Adipocyte (in vitro differentiated cells): ENCODE results near the gene SNED1.

Source experiments
- DNase-seq: peaks from one replicate; pipeline ENCODE4 v3.0.0-alpha.2; 2015; ENCODE audit warnings: low read depth
- H3K27me3 ChIP-seq: replicated peaks from 2 replicates; pipeline ENCODE4 v1.7.0; 2013; ENCODE audit warnings: mild to moderate bottlenecking, low read length, moderate library complexity; ENCODE audit not compliant: control insufficient read depth, insufficient read depth
- H3K36me3 ChIP-seq: 2 replicates; pipeline ENCODE4 v1.7.0; 2013; ENCODE audit warnings: low read length, mild to moderate bottlenecking, moderate library complexity; ENCODE audit not compliant: control insufficient read depth, insufficient read depth, severe bottlenecking
- H3K4me1 ChIP-seq: 2 replicates; pipeline ENCODE4 v1.7.0; 2013; ENCODE audit warnings: mild to moderate bottlenecking, low read length, moderate library complexity; ENCODE audit not compliant: control insufficient read depth, insufficient read depth
- H3K4me3 ChIP-seq: 2 replicates; pipeline ENCODE4 v1.7.0; 2013; ENCODE audit warnings: mild to moderate bottlenecking, low read length, moderate library complexity
- H3K9ac ChIP-seq: 2 replicates; pipeline ENCODE4 v1.7.0; 2013; ENCODE audit warnings: mild to moderate bottlenecking, low read length, moderate library complexity
- H3K9me3 ChIP-seq: 2 replicates; pipeline ENCODE4 v1.7.0; 2013; ENCODE audit warnings: mild to moderate bottlenecking, low read length, moderate library complexity; ENCODE audit not compliant: control insufficient read depth

Gene SNED1

DNA sequence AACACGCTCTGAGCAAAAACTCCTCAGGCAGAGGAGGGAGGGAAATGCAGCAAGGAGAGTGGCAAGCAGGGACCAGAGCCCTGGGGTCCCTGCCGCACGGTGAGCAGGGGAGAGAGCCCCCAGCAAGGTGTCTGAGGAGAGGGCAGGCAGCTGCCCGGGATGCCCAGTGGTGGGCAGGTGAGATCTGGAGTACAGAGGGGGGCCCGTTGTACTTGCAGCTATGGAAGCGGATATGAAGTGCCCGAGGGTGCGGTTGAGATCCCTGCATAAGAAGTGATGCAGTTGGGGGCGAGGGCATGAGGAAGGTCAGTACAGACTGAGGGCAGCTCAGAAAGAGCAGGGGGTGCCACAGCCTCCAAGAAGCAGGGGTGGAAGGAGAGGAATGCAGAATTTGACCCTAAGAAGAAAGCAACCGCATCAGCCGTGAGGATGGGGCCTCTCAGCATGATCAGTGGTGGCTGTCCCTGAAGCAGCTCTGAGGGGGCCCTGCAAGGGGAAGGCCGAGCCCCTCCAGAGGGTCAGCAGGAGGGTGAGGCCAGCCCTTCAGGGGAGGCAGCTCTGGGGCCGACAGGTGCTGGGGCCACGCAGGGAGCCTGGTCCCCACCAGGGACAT lies 74.2 kb downstream of the SNED1 start:
- H3K9me3 ChIP-seq, result no peaks in the 10 kb centered on the region
- no peak overlapping the region for H3K9ac ChIP-seq
- no peaks in the 10 kb centered on the region for H3K4me1 ChIP-seq
- no peak overlapping the region for H3K4me3 ChIP-seq
- H3K36me3 ChIP-seq, result peaks cover 88% of the 10 kb centered on the region
- H3K27me3 ChIP-seq, result no peaks in the 10 kb centered on the region
- DNase-seq, result no peak

DNA sequence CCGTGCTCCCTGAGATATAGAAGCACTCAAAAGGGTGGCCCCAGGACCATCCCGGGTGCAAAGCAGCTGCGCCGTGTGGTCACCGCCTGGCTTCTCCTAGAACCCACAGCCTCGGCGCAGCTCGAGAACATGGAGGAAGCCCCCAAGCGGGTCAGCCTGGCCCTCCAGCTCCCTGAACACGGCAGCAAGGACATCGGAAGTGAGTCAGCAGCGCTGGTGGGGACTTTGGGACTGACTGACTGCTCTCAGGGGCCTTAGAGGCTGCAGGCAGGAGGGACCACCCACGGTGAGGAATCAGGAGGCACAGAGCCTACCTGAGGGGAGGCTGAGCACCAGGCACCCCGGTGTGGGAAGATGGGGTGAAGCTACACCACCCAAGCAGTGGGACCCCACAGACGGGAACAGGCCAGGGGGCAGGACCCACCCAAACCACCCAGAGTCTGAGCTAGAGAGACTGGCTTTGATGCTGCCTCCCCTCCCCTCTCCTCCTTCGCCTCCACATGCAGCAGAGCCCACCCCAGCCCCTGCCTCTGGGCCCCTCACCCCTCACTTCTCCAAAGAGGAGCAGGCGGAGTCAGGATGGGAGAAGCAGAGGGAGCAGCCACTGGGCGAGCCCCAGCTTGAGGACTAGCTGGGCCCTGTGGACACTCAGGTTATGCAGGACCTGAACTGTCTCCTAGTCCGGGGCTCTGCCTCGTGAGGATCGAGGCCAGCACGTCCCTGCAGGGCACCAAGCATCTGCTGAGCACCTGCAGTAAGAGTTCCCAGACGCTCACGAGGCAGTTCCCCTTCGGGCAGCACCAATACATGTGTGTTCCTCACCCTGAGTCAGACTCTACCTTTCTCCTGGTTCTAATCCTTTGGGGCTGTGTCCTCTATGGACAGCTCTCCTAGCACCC lies 75.0 kb downstream of the SNED1 start:
- Histone ChIP-seq H3K4me1 (no peaks in the 10 kb centered on the region), H3K9me3 (no peaks in the 10 kb centered on the region), H3K36me3 (peaks cover 82% of the 10 kb centered on the region), H3K27me3 (no peaks in the 10 kb centered on the region), H3K4me3 (no peak overlapping the region), H3K9ac (no peak overlapping the region)
- no peak for DNase-seq

DNA sequence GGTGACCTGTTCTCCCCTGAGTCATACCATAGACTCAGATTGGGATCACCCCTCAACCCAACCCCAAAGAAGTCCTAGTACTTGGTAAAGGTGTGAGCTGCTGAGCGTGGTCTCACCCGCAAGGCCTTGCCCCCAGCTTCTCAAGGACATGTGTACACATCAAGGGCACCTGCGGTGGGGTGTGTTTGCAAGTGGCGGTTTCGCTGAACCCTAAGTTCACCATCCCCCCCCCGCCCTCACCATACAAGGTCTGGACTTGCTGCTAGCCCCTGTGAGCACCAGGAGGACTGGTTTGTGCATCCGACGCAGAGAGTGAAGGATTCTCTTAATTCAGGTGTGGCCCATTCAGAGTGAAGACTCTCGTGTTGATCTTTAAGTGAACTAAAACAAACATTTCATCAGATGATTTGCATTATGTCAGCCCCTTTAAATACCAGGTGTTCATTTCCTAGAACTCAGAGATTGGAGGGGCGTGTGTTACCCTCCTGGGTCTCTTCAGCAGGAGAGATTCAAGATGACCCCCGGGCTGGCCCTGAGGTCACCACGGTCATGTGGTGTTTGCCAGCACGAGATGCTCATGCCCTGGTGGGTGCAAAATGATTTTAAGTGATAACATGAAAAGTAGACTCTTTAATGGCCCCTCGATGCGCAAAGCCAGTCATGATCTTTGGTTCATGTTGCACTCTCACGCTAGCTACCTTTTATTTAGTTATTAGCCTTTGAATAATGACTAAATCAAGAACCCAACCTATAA lies 75.8 kb downstream of the SNED1 start:
- Histone ChIP-seq H3K27me3 (no peaks in the 10 kb centered on the region), H3K9me3 (no peaks in the 10 kb centered on the region), H3K4me1 (no peaks in the 10 kb centered on the region), H3K4me3 (no peak overlapping the region), H3K9ac (no peak overlapping the region), H3K36me3 (peaks cover 74% of the 10 kb centered on the region)
- DNase-seq, result no peak

DNA sequence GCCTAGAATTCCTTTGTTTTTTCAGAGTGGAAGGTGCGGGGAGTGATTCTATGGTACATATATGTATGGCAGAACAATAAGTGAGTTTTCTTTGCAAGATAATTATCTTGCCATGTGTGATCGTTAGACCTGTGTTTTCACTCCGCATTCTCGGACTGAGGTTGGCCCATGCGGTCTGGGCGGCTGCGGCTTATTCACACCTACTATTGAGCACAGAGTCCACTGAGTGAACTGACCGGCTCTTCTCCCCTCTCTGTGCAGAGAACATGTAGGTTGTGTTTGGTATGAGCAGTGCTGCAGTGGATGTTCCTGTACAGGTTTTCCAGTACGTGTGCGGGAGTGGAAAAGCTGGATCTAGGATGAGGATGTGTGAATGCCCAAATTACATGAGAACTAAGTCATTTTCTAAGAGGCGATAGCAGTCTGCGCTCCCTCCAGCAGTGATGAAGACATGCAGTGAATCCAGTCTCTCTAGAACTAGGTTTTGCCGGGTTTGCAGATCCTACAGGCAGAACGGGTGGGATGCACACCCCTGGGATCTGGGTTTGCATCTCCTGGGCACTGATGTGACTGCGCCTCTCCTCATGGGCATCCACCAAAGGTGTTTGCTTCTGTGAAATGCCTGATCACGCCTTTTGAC lies 76.6 kb downstream of the SNED1 start:
- no peaks in the 10 kb centered on the region for H3K27me3 ChIP-seq
- peaks cover 66% of the 10 kb centered on the region for H3K36me3 ChIP-seq
- H3K4me1 ChIP-seq, result peaks cover under 1% of the 10 kb centered on the region
- no peaks in the 10 kb centered on the region for H3K9me3 ChIP-seq
- no peak overlapping the region for H3K9ac ChIP-seq
- DNase-seq, result no peak
- no peak overlapping the region for H3K4me3 ChIP-seq

GRCh38 chr2:241080405-241081189 lies 82.2 kb downstream of the SNED1 start:
- Histone ChIP-seq H3K4me3 (no peak overlapping the region), H3K4me1 (peaks cover 4% of the 10 kb centered on the region), H3K36me3 (peaks cover 25% of the 10 kb centered on the region), H3K9me3 (no peaks in the 10 kb centered on the region), H3K9ac (no peak overlapping the region), H3K27me3 (no peaks in the 10 kb centered on the region)
- no peak for DNase-seq

DNA sequence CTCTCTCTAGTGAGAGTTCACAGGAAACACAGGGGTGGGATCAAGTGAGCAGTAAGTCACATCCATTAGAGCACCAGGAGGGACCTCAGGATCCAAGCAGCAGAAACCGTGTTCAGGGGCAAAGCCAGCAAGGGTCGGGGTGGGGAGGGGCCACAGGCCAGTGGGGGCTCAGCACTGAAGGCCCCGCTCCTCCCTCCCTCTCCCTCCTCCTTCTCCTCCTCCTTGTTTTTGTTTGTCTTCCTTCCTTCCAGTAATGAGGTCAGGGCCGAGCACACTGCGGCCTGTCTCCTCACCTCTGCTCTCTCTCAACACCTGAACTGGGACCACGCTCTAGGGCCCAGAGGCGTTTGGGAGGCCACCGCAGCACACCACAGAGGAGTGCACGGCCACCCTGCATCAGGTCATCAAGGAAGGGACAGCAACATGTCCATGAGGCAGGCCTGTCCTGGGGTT lies 82.8 kb downstream of the SNED1 start:
- Histone ChIP-seq H3K9ac (no peak overlapping the region), H3K36me3 (peaks cover 22% of the 10 kb centered on the region), H3K4me1 (peaks cover 4% of the 10 kb centered on the region)

GRCh38 chr2:241081643-241082340 lies 83.4 kb downstream of the SNED1 start:
- H3K9me3 ChIP-seq, result no peaks in the 10 kb centered on the region
- no peak overlapping the region for H3K4me3 ChIP-seq
- H3K27me3 ChIP-seq, result no peaks in the 10 kb centered on the region
- DNase-seq, result no peak
- no peak overlapping the region for H3K9ac ChIP-seq
- H3K36me3 ChIP-seq, result peaks cover 28% of the 10 kb centered on the region
- peaks cover 4% of the 10 kb centered on the region for H3K4me1 ChIP-seq

More for the DNA sequence above, 82.8 kb downstream of the SNED1 start:
- no peaks in the 10 kb centered on the region for H3K27me3 ChIP-seq
- H3K9me3 ChIP-seq, result no peaks in the 10 kb centered on the region
- DNase-seq, result no peak
- H3K4me3 ChIP-seq, result no peak overlapping the region

GRCh38 chr2:241082341-241083090 lies 84.1 kb downstream of the SNED1 start:
- H3K4me3 ChIP-seq, result no peak overlapping the region
- peaks cover 30% of the 10 kb centered on the region for H3K36me3 ChIP-seq
- no peak for DNase-seq
- no peaks in the 10 kb centered on the region for H3K27me3 ChIP-seq
- H3K4me1 ChIP-seq, result peaks cover 4% of the 10 kb centered on the region
- H3K9me3 ChIP-seq, result no peaks in the 10 kb centered on the region
- no peak overlapping the region for H3K9ac ChIP-seq

DNA sequence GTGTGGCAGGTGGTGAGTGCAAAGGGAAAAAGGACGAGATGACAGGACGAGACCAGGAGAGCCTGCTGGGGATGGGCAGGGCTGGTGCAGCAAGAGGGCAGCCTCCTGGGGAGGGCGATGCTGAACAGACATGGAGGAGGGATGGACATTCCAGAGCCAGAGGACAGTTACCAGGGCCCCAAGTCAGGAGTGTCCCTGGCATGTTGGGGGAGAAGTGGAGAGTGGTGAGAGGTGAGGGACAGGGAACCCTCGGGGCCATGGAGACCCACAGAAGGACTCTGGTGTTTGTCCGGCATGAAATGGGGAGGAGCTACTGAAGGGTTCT lies 84.6 kb downstream of the SNED1 start:
- H3K36me3 ChIP-seq, result peaks cover 34% of the 10 kb centered on the region
- H3K4me3 ChIP-seq, result no peak overlapping the region

More for the DNA sequence above, 84.6 kb downstream of the SNED1 start:
- DNase-seq, result no peak
- H3K4me1 ChIP-seq, result peaks cover 4% of the 10 kb centered on the region
- no peak overlapping the region for H3K9ac ChIP-seq
- no peaks in the 10 kb centered on the region for H3K27me3 ChIP-seq
- H3K9me3 ChIP-seq, result no peaks in the 10 kb centered on the region
